HCT116 (cell line): Measurements from ENCODE around the gene TOR4A. TPM values are rescaled to one million over a fixed set of nuclear protein-coding genes. Genes with fewer than 3 reads are reported as not detected.

Source experiments
- ATAC-seq: fragments of 200-7000 bp; cut with Tn5 transposase; 2 replicates; pipeline ENCODE4 v1.9.1; 2020; ENCODE audit warnings: mild to moderate bottlenecking, moderate library complexity
- BruUV-seq: library from RNA; stranded (reverse); fragments of 400-500 nt; replicated peaks from 2 replicates; lab custom pipeline; 2021; lab: Mats Ljungman, UMichigan
- CTCF ChIA-PET: fragments of 300-600 bp; sonication (Branson Sonifier 250); formaldehyde crosslinking; loops from one replicate; lab custom pipeline; 2021; ENCODE audit warnings: antibody characterized with exemption; lab: Charles Lee
- POLR2A ChIA-PET: fragments of 300-600, 350-600 bp; sonication (Branson Sonifier 250); formaldehyde crosslinking; loops from one replicate; lab custom pipeline; 2021; ENCODE audit warnings: antibody characterized with exemption; lab: Charles Lee
- RAD21 ChIA-PET, 2 experiments: fragments of 300-600 bp; sonication (Branson Sonifier 250); formaldehyde crosslinking; loops; one replicate each; lab custom pipeline; 2023; ENCODE audit warnings: low total read pairs in 2 of 2; ENCODE audit not compliant: uncharacterized antibody in 2 of 2, unreplicated experiment in 2 of 2, low non-redundant PET in 1 of 2; lab: Charles Lee
- DNase-seq: peaks from one replicate; pipeline ENCODE4 v3.0.0-alpha.2; 2010; ENCODE audit warnings: low read depth, low spot score
- H2AFZ ChIP-seq: fragments of 200-600 bp; shearing (Covaris generic), sonication (generic); 2 replicates; pipeline ENCODE4 v1.6.1; 2017; ENCODE audit warnings: low read depth, mixed run types, mixed read lengths, antibody characterized with exemption, low read length; ENCODE audit not compliant: poor library complexity, severe bottlenecking
- H3K27ac ChIP-seq: 2 replicates; pipeline ENCODE4 v1.5.1; 2012; ENCODE audit warnings: low read depth, low read length
- H3K27me3 ChIP-seq: fragments of 200-600 bp; sonication (generic); 2 replicates; pipeline ENCODE4 v1.6.1; 2016; ENCODE audit warnings: mixed run types, low read length, mixed read lengths; ENCODE audit not compliant: insufficient read depth
- H3K36me3 ChIP-seq, 2 experiments: fragments of 200-500 bp in 1 of 2; fragments of 200-600 bp in 1 of 2; sonication (Bioruptor generic) in 1 of 2; sonication (generic) in 1 of 2; 2 replicates each; pipeline versions ENCODE4 v1.5.1 to v1.6.1; 2014 to 2016; ENCODE audit warnings: low read length in 2 of 2, inconsistent platforms in 1 of 2, mixed read lengths in 1 of 2, mixed run types in 1 of 2; ENCODE audit not compliant: insufficient read depth in 2 of 2, control insufficient read depth in 1 of 2
- H3K4me1 ChIP-seq, 2 experiments: fragments of 200-600 bp in 1 of 2; sonication (generic) in 1 of 2; 2 replicates each; pipeline versions ENCODE4 v1.5.1 to v1.6.1; 2012 to 2017; ENCODE audit warnings: low read length in 2 of 2, inconsistent platforms in 1 of 2, mild to moderate bottlenecking in 1 of 2, mixed read lengths in 1 of 2, mixed run types in 1 of 2, moderate library complexity in 1 of 2; ENCODE audit not compliant: insufficient read depth in 2 of 2, control insufficient read depth in 1 of 2
- H3K4me2 ChIP-seq: fragments of 200-600 bp; sonication (generic); 2 replicates; pipeline ENCODE4 v1.6.1; 2017; ENCODE audit warnings: mixed run types, low read length, mixed read lengths
- H3K4me3 ChIP-seq, 2 experiments: fragments of 200-600 bp in 1 of 2; sonication (generic) in 1 of 2; replicated peaks in 1 of 2; 2 replicates each; pipeline ENCODE4 v1.5.1; 2011 to 2016; ENCODE audit warnings: low read length in 2 of 2, control low read depth in 1 of 2, low read depth in 1 of 2, mild to moderate bottlenecking in 1 of 2, mixed read lengths in 1 of 2, mixed run types in 1 of 2
- H3K79me2 ChIP-seq: fragments of 200-600 bp; sonication (generic); 2 replicates; pipeline ENCODE4 v1.6.1; 2017; ENCODE audit warnings: mild to moderate bottlenecking, mixed run types, low read length, moderate library complexity, mixed read lengths; ENCODE audit not compliant: insufficient read depth
- H3K9ac ChIP-seq: fragments of 200-600 bp; sonication (generic); 2 replicates; pipeline ENCODE4 v1.6.1; 2016; ENCODE audit warnings: low read length, mixed read lengths
- H3K9me2 ChIP-seq: fragments of 200-600 bp; sonication (generic), shearing (Covaris generic); 2 replicates; pipeline ENCODE4 v1.6.1; 2017; ENCODE audit warnings: mixed run types, mild to moderate bottlenecking, moderate library complexity; ENCODE audit not compliant: insufficient read depth
- H3K9me3 ChIP-seq, 2 experiments: fragments of 200-500 bp in 1 of 2; fragments of 200-600 bp in 1 of 2; sonication (Bioruptor generic) in 1 of 2; sonication (generic) in 1 of 2; 2 replicates each; pipeline ENCODE4 v1.6.1; 2014 to 2017; ENCODE audit warnings: low read length in 2 of 2, mixed read lengths in 2 of 2, inconsistent platforms in 1 of 2, low read depth in 1 of 2, mild to moderate bottlenecking in 1 of 2, mixed run types in 1 of 2, moderate library complexity in 1 of 2; ENCODE audit not compliant: control insufficient read depth in 1 of 2, insufficient read depth in 1 of 2
- H4K20me1 ChIP-seq: fragments of 200-600 bp; sonication (generic), shearing (Covaris generic); 2 replicates; pipeline ENCODE4 v1.6.1; 2017; ENCODE audit warnings: mixed run types, mild to moderate bottlenecking, moderate library complexity; ENCODE audit not compliant: insufficient read depth
- CBX3 ChIP-seq: IDR thresholded peaks from 2 replicates; pipeline ENCODE4 v1.6.1; 2012; ENCODE audit warnings: low read depth
- EZH2 ChIP-seq: fragments of 200-600 bp; sonication (generic); IDR thresholded peaks from 2 replicates; pipeline ENCODE4 v1.6.1; 2017; ENCODE audit warnings: antibody characterized with exemption, mixed run types
- EZH2phosphoT487 ChIP-seq: fragments of 200-600 bp; IDR thresholded peaks from 2 replicates; pipeline ENCODE4 v1.6.1; 2018; ENCODE audit warnings: antibody characterized with exemption, borderline replicate concordance
- FOSL1 ChIP-seq: IDR thresholded peaks from 2 replicates; pipeline ENCODE4 v1.6.1; 2012; ENCODE audit warnings: low read depth
- JUND ChIP-seq: IDR thresholded peaks from 2 replicates; pipeline ENCODE4 v1.6.1; 2012
- MAX ChIP-seq: IDR thresholded peaks from 2 replicates; pipeline ENCODE4 v1.6.1; 2012
- POLR2A ChIP-seq: IDR thresholded peaks from 2 replicates; pipeline ENCODE4 v1.7.0; 2011; ENCODE audit warnings: borderline replicate concordance; ENCODE audit not compliant: insufficient read depth, insufficient read length; ENCODE audit errors: extremely low read depth
- POLR2AphosphoS5 ChIP-seq: IDR thresholded peaks from 2 replicates; pipeline ENCODE4 v1.6.1; 2011; ENCODE audit warnings: mild to moderate bottlenecking, low read depth, low read length, moderate library complexity
- REST ChIP-seq: IDR thresholded peaks from 2 replicates; pipeline ENCODE4 v1.6.1; 2012; ENCODE audit warnings: low read depth
- SIN3A ChIP-seq: IDR thresholded peaks from 2 replicates; pipeline ENCODE4 v1.6.1; 2012; ENCODE audit warnings: low read depth
- SRF ChIP-seq: IDR thresholded peaks from 2 replicates; pipeline ENCODE4 v1.6.1; 2012; ENCODE audit warnings: low read depth
- TCF7L2 ChIP-seq: IDR thresholded peaks from 2 replicates; pipeline ENCODE4 v1.7.0; 2011; ENCODE audit warnings: borderline replicate concordance, inconsistent platforms; ENCODE audit not compliant: insufficient read depth, insufficient read length; ENCODE audit errors: extremely low read depth
- YY1 ChIP-seq: IDR thresholded peaks from 2 replicates; pipeline ENCODE4 v1.6.1; 2011; ENCODE audit warnings: low read length, low read depth, moderate library complexity, mild to moderate bottlenecking; ENCODE audit not compliant: insufficient replicate concordance; ENCODE audit errors: extremely low read depth
- ZBTB33 ChIP-seq: IDR thresholded peaks from 2 replicates; pipeline ENCODE4 v1.6.1; 2011; ENCODE audit warnings: mild to moderate bottlenecking, low read length, moderate library complexity; ENCODE audit not compliant: insufficient replicate concordance; ENCODE audit errors: extremely low read depth
- ZFX ChIP-seq: fragments of 450-650 bp; IDR thresholded peaks from 2 replicates; pipeline ENCODE4 v1.6.1; 2017
- intact Hi-C: fragments of 100-400 bp; cut with micrococcal nuclease; formaldehyde crosslinking; loops from 2 replicates; pipeline ENCODE4 v1.10.0; 2022
- total RNA-seq: library from RNA; stranded (reverse); gene quantifications from one replicate; pipeline ENCODE4 v1.2.1, GENCODE V29; 2021; ENCODE audit not compliant: unreplicated experiment

The TOR4A gene
- total RNA-seq, 1 experiment from 2014 or later: 34.0 TPM

- CTCF ChIA-PET: no interaction called here
- H3K9ac ChIP-seq: no peak overlapping the region
- TF ChIP-seq ZBTB33: no peak
- TF ChIP-seq CBX3: no peak
- TF ChIP-seq JUND: no peak
- no peak for TF ChIP-seq TCF7L2
- no peak for TF ChIP-seq POLR2A
- TF ChIP-seq REST: no peak
- TF ChIP-seq SRF: no peak
- TF ChIP-seq MAX: no peak
- TF ChIP-seq POLR2AphosphoS5: no peak
- no peak for TF ChIP-seq EZH2
- no peak for TF ChIP-seq FOSL1
- TF ChIP-seq ZFX: no peak
- no peak for TF ChIP-seq SIN3A
- no peak for TF ChIP-seq YY1
- no peak for TF ChIP-seq EZH2phosphoT487
- H3K9me3 ChIP-seq: no peaks in the 10 kb centered on the region
- no TSS peak for BruUV-seq
- ATAC-seq (no peak), DNase-seq (no peak)
- H3K4me3 ChIP-seq: no peak overlapping the region
- H2AFZ ChIP-seq: no peak overlapping the region
- H3K36me3 ChIP-seq: peaks cover 12 to 29% of the 10 kb centered on the region in 2 experiments; a peak in 3 of 4 replicates
- H3K9me2 ChIP-seq: no peaks in the 10 kb centered on the region
- RAD21 ChIA-PET: no interaction called here
- intact Hi-C loops: no loop called here
- H4K20me1 ChIP-seq: no peaks in the 10 kb centered on the region
- H3K4me2 ChIP-seq: no peak overlapping the region
- H3K4me1 ChIP-seq: no peaks in the 10 kb centered on the region
- no peak overlapping the region for H3K27ac ChIP-seq
- H3K27me3 ChIP-seq: no peaks in the 10 kb centered on the region
- POLR2A ChIA-PET: no interaction called here
- peaks cover 6% of the 10 kb centered on the region; the same call in 1 of the 2 replicates for H3K79me2 ChIP-seq
These were observed 10.7 kb upstream of the TOR4A start for GRCh38 chr9:137266585-137267453.
